H1 (cell line): ENCODE results near the gene SLC17A5.

Experiments
- CHD2 ChIP-seq: IDR thresholded peaks from 2 replicates; pipeline ENCODE4 v1.6.1; 2012; ENCODE audit warnings: low read length, improper control_type of control experiment
- CTCF ChIP-seq, 3 experiments: IDR thresholded peaks; 1 replicate in 2 of 3; 2 replicates in 1 of 3; pipeline versions ENCODE4 v1.5.1 to v1.6.1; 2011; ENCODE audit warnings: low read length in 3 of 3, mild to moderate bottlenecking in 3 of 3, inconsistent platforms in 2 of 3, low read depth in 1 of 3, moderate library complexity in 1 of 3; ENCODE audit not compliant: insufficient read depth in 1 of 3; ENCODE audit errors: control extremely low read depth in 1 of 3
- POLR2A ChIP-seq, 2 experiments: IDR thresholded peaks; 1 replicate in 1 of 2; 2 replicates in 1 of 2; pipeline ENCODE4 v1.6.1; 2011; ENCODE audit warnings: low read depth in 2 of 2, low read length in 2 of 2, mild to moderate bottlenecking in 2 of 2; ENCODE audit errors: control extremely low read depth in 1 of 2
- SP4 ChIP-seq: IDR thresholded peaks from 2 replicates; pipeline ENCODE4 v1.6.1; 2012; ENCODE audit warnings: low read length, inconsistent platforms
- TAF1 ChIP-seq: IDR thresholded peaks from 2 replicates; pipeline ENCODE4 v1.6.1; 2011; ENCODE audit warnings: mild to moderate bottlenecking, low read depth, low read length

DNA sequence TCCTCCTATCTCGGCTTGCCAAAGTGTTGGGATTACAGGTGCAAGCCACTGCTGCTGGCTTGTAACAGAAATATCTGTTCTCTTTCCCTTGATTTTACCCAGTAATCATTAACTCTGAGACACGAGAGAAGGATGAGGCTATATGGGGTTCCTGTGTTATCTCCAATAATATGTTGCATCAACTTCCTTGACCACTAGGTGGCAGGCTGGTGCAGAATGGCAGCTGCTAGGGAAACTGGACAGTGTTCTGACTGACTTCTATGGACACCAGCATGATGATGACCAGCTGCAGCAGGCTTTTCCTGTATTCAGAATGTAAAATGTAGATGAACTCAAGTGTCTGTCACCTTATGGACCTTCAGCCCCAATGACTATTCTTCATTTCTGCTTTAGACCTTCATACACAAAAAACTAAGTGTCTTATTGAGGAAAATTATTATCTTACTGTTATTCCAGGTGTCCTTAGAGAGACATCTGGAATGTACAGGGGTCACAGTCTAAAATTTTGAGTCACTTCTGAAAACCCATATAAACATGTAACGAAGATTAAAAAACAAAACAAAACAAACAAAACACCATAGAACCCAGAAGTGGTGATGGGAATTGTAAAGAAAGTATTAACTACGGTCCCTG is 21.8 kb upstream of the SLC17A5 start:
- TF ChIP-seq CTCF (IDR thresholded peaks at IDR 0.05; ENCODE audit: control extremely low read depth in 1 of 3, insufficient read depth in 1 of 3, low read depth in 1 of 3, low read length in 3 of 3) (peak; percentile 75 to 96 (median 87)), POLR2A (IDR thresholded peaks at IDR 0.05; ENCODE audit: control extremely low read depth in 1 of 2, low read depth in 2 of 2, low read length in 2 of 2) (no peak), TAF1 (no peak), CHD2 (no peak), SP4 (no peak)
